Panc1 (cell line): ENCODE measurements around the gene BBS9. TPM values are rescaled to one million over a fixed set of nuclear protein-coding genes. Genes with fewer than 3 reads are reported as not detected.

Experiments
- ATAC-seq: fragments of 200-7000 bp; cut with Tn5 transposase; 2 replicates; pipeline ENCODE4 v1.9.1; 2020; ENCODE audit warnings: mild to moderate bottlenecking, moderate library complexity
- BruUV-seq: library from RNA; stranded (reverse); fragments of 400-500 nt; replicated peaks from 2 replicates; lab custom pipeline; 2021; lab: Mats Ljungman, UMichigan
- CTCF ChIA-PET: fragments of 300-600 bp; sonication (Branson Sonifier 250); formaldehyde crosslinking; loops from one replicate; lab custom pipeline; 2022; ENCODE audit warnings: antibody characterized with exemption; lab: Charles Lee
- POLR2A ChIA-PET: fragments of 300-600 bp; sonication (Branson Sonifier 250); formaldehyde crosslinking; loops from one replicate; lab custom pipeline; 2022; ENCODE audit warnings: antibody characterized with exemption; lab: Charles Lee
- DNase-seq: peaks from one replicate; pipeline ENCODE4 v3.0.0-alpha.2; 2010; ENCODE audit warnings: low read depth, low spot score
- H3K27ac ChIP-seq: 2 replicates; pipeline ENCODE4 v1.5.1; 2011; ENCODE audit warnings: mild to moderate bottlenecking, low read length, inconsistent platforms
- H3K27me3 ChIP-seq: fragments of 200-500 bp; sonication (Bioruptor generic); 2 replicates; pipeline ENCODE4 v1.6.0; 2014; ENCODE audit warnings: low read length, inconsistent platforms; ENCODE audit not compliant: control insufficient read depth, insufficient read depth
- H3K36me3 ChIP-seq: fragments of 200-500 bp; sonication (Bioruptor generic); 2 replicates; pipeline ENCODE4 v1.5.1; 2014; ENCODE audit warnings: inconsistent platforms, mild to moderate bottlenecking, low read length, moderate library complexity; ENCODE audit not compliant: control insufficient read depth, insufficient read depth
- H3K4me1 ChIP-seq: 2 replicates; pipeline ENCODE4 v1.5.1; 2011; ENCODE audit warnings: inconsistent platforms, mild to moderate bottlenecking, low read length, moderate library complexity; ENCODE audit not compliant: control insufficient read depth, insufficient read depth
- H3K4me3 ChIP-seq, 2 experiments: 2 replicates each; pipeline ENCODE4 v1.5.1; 2011 to 2012; ENCODE audit warnings: low read depth in 2 of 2, low read length in 2 of 2, mild to moderate bottlenecking in 2 of 2, inconsistent platforms in 1 of 2, moderate library complexity in 1 of 2
- H3K9me3 ChIP-seq: fragments of 200-500 bp; sonication (Bioruptor generic); 2 replicates; pipeline ENCODE4 v1.5.1; 2014; ENCODE audit warnings: low read depth, mild to moderate bottlenecking, inconsistent platforms, low read length, moderate library complexity; ENCODE audit not compliant: control insufficient read depth, insufficient read depth
- POLR2AphosphoS5 ChIP-seq: IDR thresholded peaks from 2 replicates; pipeline ENCODE4 v1.6.1; 2012; ENCODE audit warnings: mild to moderate bottlenecking, low read depth, low read length, moderate library complexity
- SIN3A ChIP-seq: IDR thresholded peaks from 2 replicates; pipeline ENCODE4 v1.6.1; 2012; ENCODE audit warnings: low read depth, mild to moderate bottlenecking, low read length, moderate library complexity, borderline replicate concordance; ENCODE audit not compliant: insufficient read depth
- TCF7L2 ChIP-seq: IDR thresholded peaks from 2 replicates; pipeline ENCODE4 v1.6.1; 2011; ENCODE audit warnings: mild to moderate bottlenecking, low read depth, low read length, inconsistent platforms
- in situ Hi-C: cut with HindIII; loops from 2 replicates; pipeline ENCODE4 v1.10.0; 2016; ENCODE audit warnings: low sequenced_read_pairs, low pct_unique_long_range_greater_than_20kb
- intact Hi-C: fragments of 100-400 bp; cut with micrococcal nuclease; formaldehyde crosslinking; loops from one replicate; pipeline ENCODE4 v1.10.0; 2022; ENCODE audit not compliant: unreplicated experiment
- total RNA-seq: library from RNA; stranded (reverse); gene quantifications from one replicate; pipeline ENCODE4 v1.2.1, GENCODE V29; 2021; ENCODE audit not compliant: unreplicated experiment
- TF ChIP-seq, protein P1 (sequence below): fragments of 450-650 bp; IDR thresholded peaks from 2 replicates; pipeline ENCODE4 v1.5.1; 2017; ENCODE audit warnings: mild to moderate bottlenecking
- TF ChIP-seq, protein P2 (sequence below), 2 experiments: IDR thresholded peaks; 2 replicates each; pipeline ENCODE4 v1.6.1; 2011 to 2012; ENCODE audit warnings: low read depth in 2 of 2, control low read depth in 1 of 2, low read length in 1 of 2, mild to moderate bottlenecking in 1 of 2, moderate library complexity in 1 of 2; ENCODE audit not compliant: insufficient read depth in 1 of 2

The BBS9 gene
- total RNA-seq, 1 experiment from 2014 or later = 6.9 TPM

DNA sequence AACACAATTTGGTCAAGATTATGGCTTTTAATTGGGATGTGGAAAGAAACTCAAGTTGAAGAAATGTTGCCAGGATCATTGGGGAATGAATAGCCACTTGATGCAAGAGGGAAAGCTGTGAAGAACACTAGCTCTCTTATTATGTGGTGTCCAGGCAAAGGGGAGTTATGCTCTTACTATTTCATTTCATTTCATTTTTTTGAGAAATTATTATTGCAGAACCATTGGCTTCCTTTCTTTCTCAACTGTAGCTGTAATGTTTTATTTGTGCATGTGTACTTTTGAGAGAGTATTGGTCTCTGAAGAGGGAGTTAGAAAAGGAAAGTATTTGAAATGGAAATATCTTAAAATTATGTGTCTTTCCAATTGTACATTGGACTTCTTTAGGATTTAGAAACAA lies 463.4 kb downstream of the BBS9 start:
- Histone ChIP-seq H3K27ac (no peak overlapping the region), H3K4me1 (no peaks in the 10 kb centered on the region), H3K36me3 (no peaks in the 10 kb centered on the region), H3K27me3 (no peaks in the 10 kb centered on the region), H3K9me3 (no peaks in the 10 kb centered on the region), H3K4me3 (no peak overlapping the region)
- ChIA-PET POLR2A (no interaction called here), CTCF (no interaction called here)
- TF ChIP-seq TCF7L2 (no peak), POLR2AphosphoS5 (no peak), SIN3A (no peak)
- TF ChIP-seq, protein P1, sequence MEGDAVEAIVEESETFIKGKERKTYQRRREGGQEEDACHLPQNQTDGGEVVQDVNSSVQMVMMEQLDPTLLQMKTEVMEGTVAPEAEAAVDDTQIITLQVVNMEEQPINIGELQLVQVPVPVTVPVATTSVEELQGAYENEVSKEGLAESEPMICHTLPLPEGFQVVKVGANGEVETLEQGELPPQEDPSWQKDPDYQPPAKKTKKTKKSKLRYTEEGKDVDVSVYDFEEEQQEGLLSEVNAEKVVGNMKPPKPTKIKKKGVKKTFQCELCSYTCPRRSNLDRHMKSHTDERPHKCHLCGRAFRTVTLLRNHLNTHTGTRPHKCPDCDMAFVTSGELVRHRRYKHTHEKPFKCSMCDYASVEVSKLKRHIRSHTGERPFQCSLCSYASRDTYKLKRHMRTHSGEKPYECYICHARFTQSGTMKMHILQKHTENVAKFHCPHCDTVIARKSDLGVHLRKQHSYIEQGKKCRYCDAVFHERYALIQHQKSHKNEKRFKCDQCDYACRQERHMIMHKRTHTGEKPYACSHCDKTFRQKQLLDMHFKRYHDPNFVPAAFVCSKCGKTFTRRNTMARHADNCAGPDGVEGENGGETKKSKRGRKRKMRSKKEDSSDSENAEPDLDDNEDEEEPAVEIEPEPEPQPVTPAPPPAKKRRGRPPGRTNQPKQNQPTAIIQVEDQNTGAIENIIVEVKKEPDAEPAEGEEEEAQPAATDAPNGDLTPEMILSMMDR = no peak
- TF ChIP-seq, protein P2, sequence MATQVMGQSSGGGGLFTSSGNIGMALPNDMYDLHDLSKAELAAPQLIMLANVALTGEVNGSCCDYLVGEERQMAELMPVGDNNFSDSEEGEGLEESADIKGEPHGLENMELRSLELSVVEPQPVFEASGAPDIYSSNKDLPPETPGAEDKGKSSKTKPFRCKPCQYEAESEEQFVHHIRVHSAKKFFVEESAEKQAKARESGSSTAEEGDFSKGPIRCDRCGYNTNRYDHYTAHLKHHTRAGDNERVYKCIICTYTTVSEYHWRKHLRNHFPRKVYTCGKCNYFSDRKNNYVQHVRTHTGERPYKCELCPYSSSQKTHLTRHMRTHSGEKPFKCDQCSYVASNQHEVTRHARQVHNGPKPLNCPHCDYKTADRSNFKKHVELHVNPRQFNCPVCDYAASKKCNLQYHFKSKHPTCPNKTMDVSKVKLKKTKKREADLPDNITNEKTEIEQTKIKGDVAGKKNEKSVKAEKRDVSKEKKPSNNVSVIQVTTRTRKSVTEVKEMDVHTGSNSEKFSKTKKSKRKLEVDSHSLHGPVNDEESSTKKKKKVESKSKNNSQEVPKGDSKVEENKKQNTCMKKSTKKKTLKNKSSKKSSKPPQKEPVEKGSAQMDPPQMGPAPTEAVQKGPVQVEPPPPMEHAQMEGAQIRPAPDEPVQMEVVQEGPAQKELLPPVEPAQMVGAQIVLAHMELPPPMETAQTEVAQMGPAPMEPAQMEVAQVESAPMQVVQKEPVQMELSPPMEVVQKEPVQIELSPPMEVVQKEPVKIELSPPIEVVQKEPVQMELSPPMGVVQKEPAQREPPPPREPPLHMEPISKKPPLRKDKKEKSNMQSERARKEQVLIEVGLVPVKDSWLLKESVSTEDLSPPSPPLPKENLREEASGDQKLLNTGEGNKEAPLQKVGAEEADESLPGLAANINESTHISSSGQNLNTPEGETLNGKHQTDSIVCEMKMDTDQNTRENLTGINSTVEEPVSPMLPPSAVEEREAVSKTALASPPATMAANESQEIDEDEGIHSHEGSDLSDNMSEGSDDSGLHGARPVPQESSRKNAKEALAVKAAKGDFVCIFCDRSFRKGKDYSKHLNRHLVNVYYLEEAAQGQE (IDR thresholded peaks at IDR 0.05; ENCODE audit: insufficient read depth in 1 of 2, low read depth in 2 of 2, low read length in 1 of 2) = no peak
- DNase-seq (no peak), ATAC-seq (no peak)
- in situ Hi-C loops = no loop called here
- no TSS peak for BruUV-seq
- intact Hi-C loops = no loop called here

DNA sequence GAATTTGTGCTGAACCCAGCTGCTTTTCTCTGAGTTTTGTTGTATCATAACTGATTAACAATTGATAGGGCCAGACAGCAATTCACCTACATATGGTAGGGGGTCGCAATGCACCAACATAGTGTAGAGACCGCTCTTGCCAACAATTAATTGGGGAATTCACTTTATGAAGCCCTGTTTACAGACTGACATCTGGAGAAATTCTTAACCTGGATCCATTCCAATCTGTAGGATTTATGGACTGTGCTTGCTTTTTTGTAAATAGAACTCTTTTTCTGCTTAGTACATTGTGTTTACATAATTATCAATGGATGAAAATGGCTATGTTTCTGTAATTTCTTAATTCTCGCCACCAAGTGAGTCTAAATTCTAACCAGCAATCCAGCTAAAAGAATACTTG lies 464.2 kb downstream of the BBS9 start:
- intact Hi-C loops = no loop called here
- ATAC-seq = no peak
- no peak for DNase-seq
- ChIA-PET POLR2A (no interaction called here), CTCF (no interaction called here)
- no peak overlapping the region for H3K4me3 ChIP-seq
- H3K9me3 ChIP-seq = no peaks in the 10 kb centered on the region
- in situ Hi-C loops = no loop called here
- H3K27ac ChIP-seq = no peak overlapping the region
- H3K36me3 ChIP-seq = no peaks in the 10 kb centered on the region
- BruUV-seq = no TSS peak
- no peak for TF ChIP-seq TCF7L2
- TF ChIP-seq SIN3A = no peak
- no peak for TF ChIP-seq POLR2AphosphoS5
- TF ChIP-seq, protein P1 = no peak
- TF ChIP-seq, protein P2 (IDR thresholded peaks at IDR 0.05; ENCODE audit: insufficient read depth in 1 of 2, low read depth in 2 of 2, low read length in 1 of 2) = no peak
- H3K27me3 ChIP-seq = no peaks in the 10 kb centered on the region
- no peaks in the 10 kb centered on the region for H3K4me1 ChIP-seq
